ENCODE data around the gene TBL3. TPM values are rescaled to one million over a fixed set of nuclear protein-coding genes. Genes with fewer than 3 reads are reported as not detected.

TBL3 gene
- total and polyA plus RNA-seq, 4 donors = 12.5 to 24.3 (median 14.2) TPM

- Histone ChIP-seq H3K4me1 (ENCODE audit: control insufficient read depth in 4 of 4, insufficient read depth in 4 of 4, low read length in 3 of 4) (peaks cover 6 to 42% (median 17%) of the 10 kb centered on the region in 4 donors), H3K27me3 (ENCODE audit: control insufficient read depth in 4 of 4, insufficient read depth in 4 of 4, low read length in 3 of 4) (peaks cover 0 to 4% (median 1%) of the 10 kb centered on the region in 4 donors), H3K36me3 (ENCODE audit: control insufficient read depth in 4 of 4, insufficient read depth in 3 of 4, low read depth in 1 of 4, low read length in 3 of 4) (peaks cover 0 to 17% (median under 1%) of the 10 kb centered on the region in 4 donors), H3K9ac (ENCODE audit: low read depth in 1 of 2, low read length in 2 of 2) (peak overlapping the region; percentile 4 to 56), H3K9me3 (ENCODE audit: control insufficient read depth in 4 of 4, low read length in 3 of 4) (no peaks in the 10 kb centered on the region), H3K27ac (ENCODE audit: low read depth in 1 of 2, low read length in 2 of 2) (peak overlapping the region; percentile 40 to 83), H3K4me3 (ENCODE audit: low read depth in 1 of 3, low read length in 3 of 3) (peak overlapping the region; percentile 65 to 90 (median 77))
- peak; percentile 59 for DNase-seq (ENCODE audit: low spot score)
- TF ChIP-seq GABPA (IDR thresholded peaks at IDR 0.05 in 1 of 2, conservative IDR thresholded peaks at IDR 0.05 in 1 of 2) (no peak), SP1 (IDR thresholded peaks at IDR 0.05) (peak; percentile 27), RXRA (IDR thresholded peaks at IDR 0.05) (peak in 1 of 2 donors; percentile 18), HNF4A (conservative IDR thresholded peaks at IDR 0.05) (peak; percentile 79 to 81), ATF3 (IDR thresholded peaks at IDR 0.05) (no peak)
- 10% methylated on average over 58 of the region's 58 CpGs for WGBS
These were observed 12.7 kb downstream of the TBL3 start for GRCh38 chr16:1984347-1985225.

- Histone ChIP-seq H3K4me3 (ENCODE audit: low read depth in 1 of 3, low read length in 3 of 3) (no peak overlapping the region), H3K27me3 (ENCODE audit: control insufficient read depth in 4 of 4, insufficient read depth in 4 of 4, low read length in 3 of 4) (peaks cover 0 to 5% (median 2%) of the 10 kb centered on the region in 4 donors), H3K4me1 (ENCODE audit: control insufficient read depth in 4 of 4, insufficient read depth in 4 of 4, low read length in 3 of 4) (peaks cover 10 to 39% (median 20%) of the 10 kb centered on the region in 4 donors), H3K9ac (ENCODE audit: low read depth in 1 of 2, low read length in 2 of 2) (peak overlapping the region in 1 of 2 donors; percentile 4), H3K36me3 (ENCODE audit: control insufficient read depth in 4 of 4, insufficient read depth in 3 of 4, low read depth in 1 of 4, low read length in 3 of 4) (peaks cover 0 to 17% (median under 1%) of the 10 kb centered on the region in 4 donors), H3K27ac (ENCODE audit: low read depth in 1 of 2, low read length in 2 of 2) (no peak overlapping the region), H3K9me3 (ENCODE audit: control insufficient read depth in 4 of 4, low read length in 3 of 4) (no peaks in the 10 kb centered on the region)
- TF ChIP-seq CTCF (IDR thresholded peaks at IDR 0.05; ENCODE audit: low read depth, low read length, missing input control) (no peak), YY1 (IDR thresholded peaks at IDR 0.05) (no peak), TAF1 (conservative IDR thresholded peaks at IDR 0.05) (no peak), GABPA (IDR thresholded peaks at IDR 0.05 in 1 of 2, conservative IDR thresholded peaks at IDR 0.05 in 1 of 2) (no peak), HNF4A (conservative IDR thresholded peaks at IDR 0.05) (no peak), ATF3 (IDR thresholded peaks at IDR 0.05) (no peak)
- WGBS = 82% methylated on average over 14 of the region's 14 CpGs
- DNase-seq (ENCODE audit: low spot score) = no peak
These were observed 13.8 kb downstream of the TBL3 start for GRCh38 chr16:1985466-1986150.

GRCh38 chr16:1987198-1987597 is 15.3 kb downstream of the TBL3 start:
- no peak overlapping the region for H3K9ac ChIP-seq (ENCODE audit: low read depth in 1 of 2, low read length in 2 of 2)
- H3K27ac ChIP-seq (ENCODE audit: low read depth in 1 of 2, low read length in 2 of 2) = no peak overlapping the region
- peaks cover 0 to 17% (median under 1%) of the 10 kb centered on the region in 4 donors for H3K36me3 ChIP-seq (ENCODE audit: control insufficient read depth in 4 of 4, insufficient read depth in 3 of 4, low read depth in 1 of 4, low read length in 3 of 4)
- H3K9me3 ChIP-seq (ENCODE audit: control insufficient read depth in 4 of 4, low read length in 3 of 4) = no peaks in the 10 kb centered on the region
- no peak for DNase-seq (ENCODE audit: low spot score)
- 94% methylated on average over 10 of the region's 10 CpGs for WGBS
- no peak overlapping the region for H3K4me3 ChIP-seq (ENCODE audit: low read depth in 1 of 3, low read length in 3 of 3)
- H3K4me1 ChIP-seq (ENCODE audit: control insufficient read depth in 4 of 4, insufficient read depth in 4 of 4, low read length in 3 of 4) = peaks cover 12 to 48% (median 27%) of the 10 kb centered on the region in 4 donors
- peaks cover 0 to 9% (median 4%) of the 10 kb centered on the region in 4 donors for H3K27me3 ChIP-seq (ENCODE audit: control insufficient read depth in 4 of 4, insufficient read depth in 4 of 4, low read length in 3 of 4)
- TF ChIP-seq NR2F2 (IDR thresholded peaks at IDR 0.05) = no peak
- no peak for TF ChIP-seq TAF1 (conservative IDR thresholded peaks at IDR 0.05)
- TF ChIP-seq ZBTB33 (IDR thresholded peaks at IDR 0.05) = no peak
